Uterus (tissue), 4 donors: ENCODE data around the gene ZMYND19. TPM values are rescaled to one million over a fixed set of nuclear protein-coding genes. Genes with fewer than 3 reads are reported as not detected.

Experiments
- DNase-seq, 2 donors: peaks; one replicate each; pipeline ENCODE4 v3.0.0-alpha.2; 2019 to 2020
- H3K27ac ChIP-seq, 2 donors: fragments of 200-600 bp; sonication (generic); 1 replicate in 1 of 2; 2 replicates in 1 of 2; pipeline ENCODE4 v1.5.1; 2016 to 2018
- H3K27me3 ChIP-seq, 2 donors: fragments of 200-600 bp; sonication (generic); one replicate each; pipeline ENCODE4 v1.5.1; 2018 to 2019; ENCODE audit warnings: control low read depth in 1 of 2
- H3K36me3 ChIP-seq, 2 donors: fragments of 200-600 bp; sonication (generic); one replicate each; pipeline ENCODE4 v1.5.1; 2019; ENCODE audit warnings: control low read depth in 1 of 2
- H3K4me1 ChIP-seq, 2 donors: fragments of 200-600 bp; sonication (generic); one replicate each; pipeline ENCODE4 v1.5.1; 2018 to 2019; ENCODE audit warnings: control low read depth in 1 of 2
- H3K4me3 ChIP-seq, 2 donors: fragments of 200-600 bp; sonication (generic); 1 replicate in 1 of 2; 2 replicates in 1 of 2; pipeline ENCODE4 v1.5.1; 2018 to 2019; ENCODE audit warnings: mild to moderate bottlenecking in 1 of 2
- H3K9me3 ChIP-seq, 2 donors: fragments of 200-600 bp; sonication (generic); one replicate each; pipeline ENCODE4 v1.5.1; 2019; ENCODE audit warnings: control low read depth in 1 of 2
- CTCF ChIP-seq, 4 experiments: fragments of 200-600 bp in 2 of 4; fragments of 450-650 bp in 2 of 4; sonication (generic) in 2 of 4; IDR thresholded peaks; one replicate each; pipeline ENCODE4 v1.5.1; 2016 to 2019; ENCODE audit warnings: antibody characterized with exemption in 4 of 4, mild to moderate bottlenecking in 2 of 4, moderate library complexity in 1 of 4
- POLR2A ChIP-seq, 2 donors: fragments of 450-650 bp; IDR thresholded peaks; one replicate each; pipeline ENCODE4 v1.6.1; 2016; ENCODE audit warnings: antibody characterized with exemption in 2 of 2, mild to moderate bottlenecking in 1 of 2, moderate library complexity in 1 of 2
- intact Hi-C: fragments of 100-400 bp; cut with DNase I; formaldehyde crosslinking; loops from one replicate; pipeline ENCODE4 v1.15.1; 2023; ENCODE audit warnings: low total_unique reads
- total RNA-seq, 4 donors: library from RNA; depleted of rRNA in 3 of 4; stranded (reverse); fragments of >200 nt in 3 of 4; gene quantifications; one replicate each; pipeline versions ENCODE4 v1.1.0 to v1.2.4, GENCODE V29; 2014 to 2023
- donor health status: DM: yes; HTN: yes; CAD: no.

Gene ZMYND19
- total RNA-seq, 4 donors from 2014 or later = 14.7 to 26.4 (median 16.3) TPM

GRCh38 chr9:137619240-137620047 lies 29.1 kb upstream of the ZMYND19 start:
- peaks cover 4 to 16% of the 10 kb centered on the region in 2 donors for H3K4me1 ChIP-seq
- no peak for TF ChIP-seq POLR2A (IDR thresholded peaks at IDR 0.05)
- TF ChIP-seq CTCF (IDR thresholded peaks at IDR 0.05) = no peak
- intact Hi-C loops = no loop called here
- H3K9me3 ChIP-seq = no peaks in the 10 kb centered on the region
- peak overlapping the region; percentile 74 to 83 for H3K27ac ChIP-seq
- no peaks in the 10 kb centered on the region for H3K27me3 ChIP-seq
- no peak for DNase-seq
- peak overlapping the region; percentile 57 to 73 for H3K4me3 ChIP-seq
- no peaks in the 10 kb centered on the region for H3K36me3 ChIP-seq

GRCh38 chr9:137618105-137619067 lies 28.1 kb upstream of the ZMYND19 start, which contains the start of gene EHMT1:
Gene EHMT1 (plus strand): TSS chr9:137619005. CDS start chr9:137619029, 24 bp downstream.
- H3K27ac ChIP-seq = peak within 1 kb of the TSS; percentile 74 to 91
- H3K27me3 ChIP-seq = no peaks in the 10 kb centered on the region
- intact Hi-C loops = no loop called here
- peak within 1 kb of the TSS; percentile 72 to 87 for H3K4me3 ChIP-seq
- no peaks in the 10 kb centered on the region for H3K9me3 ChIP-seq
- DNase-seq = peak; percentile 79 to 92
- TF ChIP-seq POLR2A (IDR thresholded peaks at IDR 0.05) (peak; percentile 42 to 61), CTCF (IDR thresholded peaks at IDR 0.05) (peak in 2 of 4 experiments; percentile 11 to 35)
- H3K4me1 ChIP-seq = peaks cover 4 to 16% of the 10 kb centered on the region in 2 donors
- H3K36me3 ChIP-seq = no peaks in the 10 kb centered on the region

GRCh38 chr9:137615387-137615871 lies 25.1 kb upstream of the ZMYND19 start:
- H3K27ac ChIP-seq = no peak overlapping the region
- intact Hi-C loops = no loop called here
- H3K36me3 ChIP-seq = no peaks in the 10 kb centered on the region
- no peaks in the 10 kb centered on the region for H3K9me3 ChIP-seq
- H3K4me3 ChIP-seq = no peak overlapping the region
- H3K27me3 ChIP-seq = no peaks in the 10 kb centered on the region
- TF ChIP-seq CTCF (IDR thresholded peaks at IDR 0.05) (no peak), POLR2A (IDR thresholded peaks at IDR 0.05) (no peak)
- H3K4me1 ChIP-seq = peaks cover 1 to 11% of the 10 kb centered on the region in 2 donors
- DNase-seq = no peak

- Histone ChIP-seq H3K27me3 (no peaks in the 10 kb centered on the region), H3K4me3 (no peak overlapping the region), H3K4me1 (peaks cover 0 to 7% of the 10 kb centered on the region in 2 donors), H3K36me3 (no peaks in the 10 kb centered on the region), H3K9me3 (no peaks in the 10 kb centered on the region), H3K27ac (no peak overlapping the region)
- no peak for DNase-seq
- intact Hi-C loops = no loop called here
- TF ChIP-seq CTCF (IDR thresholded peaks at IDR 0.05) (no peak), POLR2A (IDR thresholded peaks at IDR 0.05) (no peak)
Observed at GRCh38 chr9:137614631-137615386, 24.5 kb upstream of the ZMYND19 start.
